OCI-LY1 (cell line): ENCODE data around the gene RPS21.

ENCODE experiments used
- H2AFZ ChIP-seq: fragments of 200-600 bp; sonication (generic), shearing (Covaris generic); 2 replicates; pipeline ENCODE4 v1.6.0; 2014; ENCODE audit warnings: antibody characterized with exemption, mild to moderate bottlenecking, low read length
- H3F3A ChIP-seq: fragments of 200-600 bp; sonication (generic), shearing (Covaris generic); 2 replicates; pipeline ENCODE4 v1.6.0; 2014; ENCODE audit warnings: mild to moderate bottlenecking, antibody characterized with exemption, low read length, moderate library complexity; ENCODE audit not compliant: insufficient read depth
- H3K27ac ChIP-seq: fragments of 200-600 bp; sonication (generic); 2 replicates; pipeline ENCODE4 v1.5.1; 2014; ENCODE audit warnings: low read length, mixed run types, mild to moderate bottlenecking, low read depth; ENCODE audit not compliant: poor library complexity, severe bottlenecking
- H3K27me3 ChIP-seq: fragments of 200-600 bp; sonication (generic); 2 replicates; pipeline ENCODE4 v1.6.0; 2014; ENCODE audit warnings: antibody characterized with exemption, mild to moderate bottlenecking, low read length, moderate library complexity; ENCODE audit not compliant: insufficient read depth
- H3K36me3 ChIP-seq: fragments of 200-600 bp; sonication (generic); 2 replicates; pipeline ENCODE4 v1.6.1; 2014; ENCODE audit warnings: mild to moderate bottlenecking, antibody characterized with exemption, low read length, moderate library complexity, mixed read lengths; ENCODE audit not compliant: insufficient read depth
- H3K4me1 ChIP-seq: fragments of 200-600 bp; sonication (generic); 2 replicates; pipeline ENCODE4 v1.5.1; 2014; ENCODE audit warnings: mild to moderate bottlenecking, low read length, moderate library complexity; ENCODE audit not compliant: insufficient read depth, severe bottlenecking
- H3K4me2 ChIP-seq: fragments of 200-600 bp; sonication (generic), shearing (Covaris generic); 2 replicates; pipeline ENCODE4 v1.6.1; 2014; ENCODE audit warnings: low read length
- H3K4me3 ChIP-seq: fragments of 200-600 bp; sonication (generic); 2 replicates; pipeline ENCODE4 v1.5.1; 2014; ENCODE audit warnings: low read length, low read depth, mild to moderate bottlenecking, mixed read lengths; ENCODE audit not compliant: poor library complexity, severe bottlenecking
- H3K79me2 ChIP-seq: fragments of 200-600 bp; shearing (Covaris generic); 2 replicates; pipeline ENCODE4 v1.6.1; 2016; ENCODE audit warnings: mixed run types, low read length, mixed read lengths; ENCODE audit not compliant: insufficient read depth
- H3K9ac ChIP-seq: fragments of 200-600 bp; sonication (generic), shearing (Covaris generic); 2 replicates; pipeline ENCODE4 v1.6.1; 2014; ENCODE audit warnings: mild to moderate bottlenecking, low read length, mixed read lengths
- H3K9me2 ChIP-seq: fragments of 200-600 bp; sonication (generic), shearing (Covaris generic); 2 replicates; pipeline ENCODE4 v1.6.1; 2014; ENCODE audit warnings: low read depth, mild to moderate bottlenecking, low read length, mixed read lengths
- H3K9me3 ChIP-seq: fragments of 200-600 bp; shearing (Covaris generic); 2 replicates; pipeline ENCODE4 v1.6.1; 2014; ENCODE audit warnings: low read length, mixed read lengths
- H4K20me1 ChIP-seq: fragments of 200-600 bp; sonication (generic), shearing (Covaris generic); 2 replicates; pipeline ENCODE4 v1.6.0; 2016; ENCODE audit warnings: mild to moderate bottlenecking, low read length; ENCODE audit not compliant: insufficient read depth
- EZH2 ChIP-seq: fragments of 200-600 bp; sonication (generic), shearing (Covaris generic); IDR thresholded peaks from 2 replicates; pipeline ENCODE4 v1.8.0; 2017; ENCODE audit warnings: borderline replicate concordance, mixed run types, mild to moderate bottlenecking, antibody characterized with exemption, low read length, moderate library complexity, mixed read lengths
- TF ChIP-seq, protein P1 (sequence below): fragments of 200-600 bp; sonication (generic), shearing (Covaris generic); IDR thresholded peaks from 2 replicates; pipeline ENCODE4 v1.5.1; 2017; ENCODE audit warnings: mild to moderate bottlenecking, antibody characterized with exemption, low read length, moderate library complexity, mixed read lengths

RPS21 gene

DNA sequence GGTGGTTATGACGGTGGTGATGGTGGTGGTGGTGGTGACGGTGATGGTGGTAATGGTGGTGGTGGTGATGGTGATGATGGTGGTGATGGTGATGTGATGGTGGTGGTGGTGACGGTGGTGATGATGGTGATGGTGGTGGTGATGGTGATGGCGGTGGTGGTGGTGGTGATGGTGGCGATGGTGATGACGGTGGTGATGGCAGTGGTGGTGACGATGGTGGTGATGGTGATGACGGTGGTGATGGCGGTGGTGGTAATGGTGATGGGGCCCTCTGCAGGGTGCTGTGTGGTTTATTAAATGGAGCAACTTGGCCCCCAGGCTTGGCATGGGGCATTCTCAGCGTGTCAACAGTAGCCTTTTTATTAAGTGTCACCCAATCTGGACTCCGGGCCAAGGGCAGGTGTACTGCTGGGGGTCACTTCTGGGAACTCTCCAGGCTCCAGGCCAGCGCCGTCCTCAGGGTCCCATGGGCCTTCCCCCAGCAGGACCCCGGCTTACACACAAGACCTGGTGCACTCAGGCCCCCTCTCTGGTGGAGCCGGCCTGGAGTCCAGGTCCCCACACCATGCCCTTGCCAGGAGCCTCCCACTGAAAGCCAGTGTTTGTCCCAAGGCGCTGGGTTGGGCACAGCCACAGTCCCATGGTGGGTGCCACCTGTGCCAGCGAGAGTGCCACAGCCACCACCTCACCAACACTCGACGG, 11.4 kb downstream of the RPS21 start:
- peaks cover 21% of the 10 kb centered on the region for H3K4me1 ChIP-seq
- no peaks in the 10 kb centered on the region for H3K9me3 ChIP-seq
- no peaks in the 10 kb centered on the region for H3K9me2 ChIP-seq
- H3K4me3 ChIP-seq: no peak overlapping the region
- no peak overlapping the region for H3K27ac ChIP-seq
- no peak overlapping the region for H2AFZ ChIP-seq
- H3K27me3 ChIP-seq: no peaks in the 10 kb centered on the region
- TF ChIP-seq, protein P1, sequence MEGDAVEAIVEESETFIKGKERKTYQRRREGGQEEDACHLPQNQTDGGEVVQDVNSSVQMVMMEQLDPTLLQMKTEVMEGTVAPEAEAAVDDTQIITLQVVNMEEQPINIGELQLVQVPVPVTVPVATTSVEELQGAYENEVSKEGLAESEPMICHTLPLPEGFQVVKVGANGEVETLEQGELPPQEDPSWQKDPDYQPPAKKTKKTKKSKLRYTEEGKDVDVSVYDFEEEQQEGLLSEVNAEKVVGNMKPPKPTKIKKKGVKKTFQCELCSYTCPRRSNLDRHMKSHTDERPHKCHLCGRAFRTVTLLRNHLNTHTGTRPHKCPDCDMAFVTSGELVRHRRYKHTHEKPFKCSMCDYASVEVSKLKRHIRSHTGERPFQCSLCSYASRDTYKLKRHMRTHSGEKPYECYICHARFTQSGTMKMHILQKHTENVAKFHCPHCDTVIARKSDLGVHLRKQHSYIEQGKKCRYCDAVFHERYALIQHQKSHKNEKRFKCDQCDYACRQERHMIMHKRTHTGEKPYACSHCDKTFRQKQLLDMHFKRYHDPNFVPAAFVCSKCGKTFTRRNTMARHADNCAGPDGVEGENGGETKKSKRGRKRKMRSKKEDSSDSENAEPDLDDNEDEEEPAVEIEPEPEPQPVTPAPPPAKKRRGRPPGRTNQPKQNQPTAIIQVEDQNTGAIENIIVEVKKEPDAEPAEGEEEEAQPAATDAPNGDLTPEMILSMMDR: no peak
- no peak for TF ChIP-seq EZH2
- H3K36me3 ChIP-seq: peaks cover 30% of the 10 kb centered on the region; the same call in 1 of the 2 replicates
- H3K4me2 ChIP-seq: no peak overlapping the region
- H3K79me2 ChIP-seq: no peaks in the 10 kb centered on the region
- H3K9ac ChIP-seq: no peak overlapping the region
- H3F3A ChIP-seq: no peaks in the 10 kb centered on the region; the same call in 1 of the 2 replicates
- no peaks in the 10 kb centered on the region for H4K20me1 ChIP-seq

DNA sequence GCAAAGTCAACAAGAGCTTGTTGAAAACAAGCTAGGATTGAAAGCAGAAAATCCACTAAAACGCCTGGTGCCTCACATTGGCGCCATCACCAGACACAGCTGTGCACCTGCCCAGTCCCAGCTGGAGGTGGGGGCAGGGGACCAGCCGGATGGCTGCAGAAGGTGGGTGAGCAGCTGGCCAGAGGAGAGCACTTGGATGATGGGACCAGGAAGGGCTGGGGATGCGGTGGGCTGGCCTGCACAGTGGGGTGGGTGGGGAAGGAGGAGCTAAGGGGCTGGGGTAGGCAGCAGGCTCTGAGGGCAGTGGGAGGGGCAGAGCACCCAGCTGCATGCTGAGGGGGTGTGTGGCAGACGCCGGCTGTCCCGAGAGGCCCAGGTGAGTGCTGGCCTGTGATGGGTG, 13.1 kb downstream of the RPS21 start:
- Histone ChIP-seq H3K27ac (peak overlapping the region; percentile 79), H3F3A (no peaks in the 10 kb centered on the region; the same call in 1 of the 2 replicates), H3K9me2 (no peaks in the 10 kb centered on the region), H3K4me2 (no peak overlapping the region), H4K20me1 (no peaks in the 10 kb centered on the region), H3K4me1 (peaks cover 24% of the 10 kb centered on the region), H3K4me3 (no peak overlapping the region), H3K27me3 (no peaks in the 10 kb centered on the region), H3K9ac (no peak overlapping the region), H3K9me3 (no peaks in the 10 kb centered on the region), H3K36me3 (peaks cover 20% of the 10 kb centered on the region; the same call in 1 of the 2 replicates), H3K79me2 (no peaks in the 10 kb centered on the region), H2AFZ (no peak overlapping the region)
- TF ChIP-seq, protein P1: no peak
- TF ChIP-seq EZH2: no peak

DNA sequence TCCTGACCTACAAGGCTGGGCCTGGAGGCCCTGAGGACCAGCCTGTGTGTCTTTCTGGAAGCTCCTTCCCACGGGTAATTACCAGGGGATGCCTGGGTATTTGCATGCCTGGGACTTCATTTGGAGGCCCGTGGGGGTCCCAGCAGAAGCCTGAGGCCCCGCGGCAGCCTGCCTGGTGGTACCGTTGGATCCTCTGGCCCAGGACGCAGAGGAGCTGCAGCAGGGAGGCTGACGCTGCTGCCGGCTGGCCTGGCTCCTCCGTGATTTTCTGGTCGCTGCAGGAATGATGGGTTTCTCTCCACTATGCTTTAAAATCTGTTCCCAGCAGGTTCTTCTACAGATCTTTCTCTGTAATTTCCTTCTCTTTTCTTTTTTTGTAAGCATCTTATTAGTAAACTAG, 13.6 kb downstream of the RPS21 start:
- peak overlapping the region; percentile 79 for H3K27ac ChIP-seq
- H3K36me3 ChIP-seq: peaks cover 20% of the 10 kb centered on the region; the same call in 1 of the 2 replicates
- H3K79me2 ChIP-seq: no peaks in the 10 kb centered on the region
- peaks cover 29% of the 10 kb centered on the region for H3K4me1 ChIP-seq
- TF ChIP-seq EZH2: no peak
- TF ChIP-seq, protein P1: no peak
- H3K9me3 ChIP-seq: no peaks in the 10 kb centered on the region
- H3K9ac ChIP-seq: peak overlapping the region; percentile 19; the same call in 1 of the 2 replicates
- H3K4me2 ChIP-seq: peak overlapping the region; percentile 46
- no peaks in the 10 kb centered on the region for H3K27me3 ChIP-seq
- no peaks in the 10 kb centered on the region for H3K9me2 ChIP-seq
- no peak overlapping the region for H3K4me3 ChIP-seq
- no peak overlapping the region for H2AFZ ChIP-seq
- no peaks in the 10 kb centered on the region for H4K20me1 ChIP-seq
- no peaks in the 10 kb centered on the region; the same call in 1 of the 2 replicates for H3F3A ChIP-seq
